ENCODE results near the gene CACNA2D1. TPM values are rescaled to one million over a fixed set of nuclear protein-coding genes. Genes with fewer than 3 reads are reported as not detected.

The CACNA2D1 gene
- total RNA-seq, 4 donors from 2014 or later = 29.8 to 47.6 (median 36.6) TPM

DNA sequence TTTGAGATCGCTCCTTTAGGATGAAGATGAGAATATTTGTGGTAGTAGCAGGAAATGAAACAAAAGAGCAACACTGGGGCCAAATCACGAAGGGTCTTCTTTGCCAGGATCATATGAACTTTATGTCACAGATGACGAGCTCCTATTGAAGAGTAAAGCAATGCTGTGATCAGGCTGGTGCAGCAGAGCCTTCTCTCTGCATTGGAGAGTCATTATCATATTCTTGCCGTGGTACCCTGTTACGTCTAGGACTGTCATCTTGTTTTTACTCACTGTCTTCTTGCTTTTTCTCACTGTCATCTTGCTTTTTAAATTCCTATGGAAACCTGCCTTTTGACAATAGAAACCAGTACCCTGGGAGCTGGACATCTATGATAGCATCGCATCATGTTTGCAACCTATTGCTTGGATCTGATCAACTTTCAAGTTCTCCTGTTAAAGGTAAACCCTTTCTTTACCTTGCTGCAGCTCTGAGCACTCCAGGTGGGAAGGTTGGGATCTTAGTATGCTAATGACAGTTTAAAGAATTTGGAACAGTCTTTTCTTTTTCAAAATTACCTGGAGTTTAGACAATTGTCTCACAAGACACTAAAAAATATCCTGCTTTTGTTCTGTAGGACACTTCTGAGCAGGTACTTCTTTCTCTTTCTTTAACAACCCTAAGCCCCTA is 27.9 kb upstream of the CACNA2D1 start:
- TF ChIP-seq POLR2AphosphoS5 (IDR thresholded peaks at IDR 0.05) (no peak), POLR2A (IDR thresholded peaks at IDR 0.05) (no peak), EP300 (IDR thresholded peaks at IDR 0.05) (no peak)
- TF ChIP-seq, protein P1, sequence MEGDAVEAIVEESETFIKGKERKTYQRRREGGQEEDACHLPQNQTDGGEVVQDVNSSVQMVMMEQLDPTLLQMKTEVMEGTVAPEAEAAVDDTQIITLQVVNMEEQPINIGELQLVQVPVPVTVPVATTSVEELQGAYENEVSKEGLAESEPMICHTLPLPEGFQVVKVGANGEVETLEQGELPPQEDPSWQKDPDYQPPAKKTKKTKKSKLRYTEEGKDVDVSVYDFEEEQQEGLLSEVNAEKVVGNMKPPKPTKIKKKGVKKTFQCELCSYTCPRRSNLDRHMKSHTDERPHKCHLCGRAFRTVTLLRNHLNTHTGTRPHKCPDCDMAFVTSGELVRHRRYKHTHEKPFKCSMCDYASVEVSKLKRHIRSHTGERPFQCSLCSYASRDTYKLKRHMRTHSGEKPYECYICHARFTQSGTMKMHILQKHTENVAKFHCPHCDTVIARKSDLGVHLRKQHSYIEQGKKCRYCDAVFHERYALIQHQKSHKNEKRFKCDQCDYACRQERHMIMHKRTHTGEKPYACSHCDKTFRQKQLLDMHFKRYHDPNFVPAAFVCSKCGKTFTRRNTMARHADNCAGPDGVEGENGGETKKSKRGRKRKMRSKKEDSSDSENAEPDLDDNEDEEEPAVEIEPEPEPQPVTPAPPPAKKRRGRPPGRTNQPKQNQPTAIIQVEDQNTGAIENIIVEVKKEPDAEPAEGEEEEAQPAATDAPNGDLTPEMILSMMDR (IDR thresholded peaks at IDR 0.05) = no peak
- no peaks in the 10 kb centered on the region for H3K27me3 ChIP-seq
- no peak overlapping the region for H3K27ac ChIP-seq
- H3K4me3 ChIP-seq = no peak overlapping the region
- H3K9me3 ChIP-seq = no peaks in the 10 kb centered on the region
- ATAC-seq = no peak
- WGBS, 2 donors (ENCODE audit: low coverage in 1 of 2) = 78 to 83% methylated on average over 6 of the region's 6 CpGs
- no peaks in the 10 kb centered on the region for H3K4me1 ChIP-seq
- H3K36me3 ChIP-seq = no peaks in the 10 kb centered on the region

DNA sequence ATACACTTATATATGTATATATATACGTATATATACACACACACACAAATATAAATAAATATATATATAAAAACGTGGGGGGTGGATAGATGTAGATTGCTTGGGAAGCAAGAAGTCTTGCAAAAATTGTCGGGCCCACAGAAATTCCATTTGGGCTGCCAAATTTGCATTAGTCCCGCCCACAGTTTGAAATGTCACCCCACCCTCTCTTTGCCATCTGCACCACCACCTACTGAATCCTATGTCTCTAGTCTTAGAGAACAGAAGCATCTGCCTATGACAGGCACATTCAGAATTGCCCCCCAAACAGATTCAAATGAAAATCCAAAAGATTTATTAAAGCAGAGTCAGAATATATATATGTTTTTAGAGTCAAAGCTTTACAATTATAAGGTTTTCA is 25.6 kb upstream of the CACNA2D1 start:
- Histone ChIP-seq H3K36me3 (no peaks in the 10 kb centered on the region), H3K9me3 (no peaks in the 10 kb centered on the region), H3K4me3 (no peak overlapping the region), H3K27me3 (no peaks in the 10 kb centered on the region), H3K4me1 (no peaks in the 10 kb centered on the region), H3K27ac (no peak overlapping the region)
- ATAC-seq = no peak
- no peak for TF ChIP-seq POLR2AphosphoS5 (IDR thresholded peaks at IDR 0.05)
- TF ChIP-seq EP300 (IDR thresholded peaks at IDR 0.05) = no peak
- TF ChIP-seq, protein P1 (IDR thresholded peaks at IDR 0.05) = no peak
- no peak for TF ChIP-seq POLR2A (IDR thresholded peaks at IDR 0.05)
- 61 to 85% methylated on average over 3 to 4 of the region's 4 CpGs for WGBS, 2 donors (ENCODE audit: low coverage in 1 of 2)

- Histone ChIP-seq H3K9me3 (no peaks in the 10 kb centered on the region), H3K36me3 (no peaks in the 10 kb centered on the region), H3K27ac (no peak overlapping the region), H3K27me3 (no peaks in the 10 kb centered on the region), H3K4me1 (no peaks in the 10 kb centered on the region), H3K4me3 (no peak overlapping the region)
- no peak for ATAC-seq
- no peak for TF ChIP-seq EP300 (IDR thresholded peaks at IDR 0.05)
- TF ChIP-seq POLR2AphosphoS5 (IDR thresholded peaks at IDR 0.05) = no peak
- WGBS, 2 donors (ENCODE audit: low coverage in 1 of 2) = 77 to 80% methylated on average over 3 of the region's 3 CpGs
Observed at GRCh38 chr7:82468435-82468834, 24.9 kb upstream of the CACNA2D1 start.

DNA sequence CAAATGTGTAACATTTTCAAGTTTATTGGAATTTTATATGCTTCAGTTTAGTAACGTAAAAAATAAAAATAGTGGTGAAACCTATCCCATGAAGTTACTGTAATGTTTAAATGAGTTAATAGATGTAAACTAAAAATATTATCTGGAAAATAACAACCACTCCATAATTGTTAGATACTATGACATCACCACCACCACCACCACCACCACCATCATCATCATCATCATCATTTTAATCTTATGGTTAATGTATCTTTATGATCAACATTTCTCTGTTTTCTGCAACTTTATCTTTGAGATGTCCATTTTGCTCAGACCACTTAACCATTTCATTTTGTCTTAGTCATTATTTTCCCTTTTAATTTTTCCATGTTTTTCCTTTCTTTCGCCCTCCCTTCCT is 23.4 kb upstream of the CACNA2D1 start:
- no peak for TF ChIP-seq EP300 (IDR thresholded peaks at IDR 0.05)
- no peak overlapping the region for H3K4me3 ChIP-seq
- H3K9me3 ChIP-seq = no peaks in the 10 kb centered on the region
- no peak for ATAC-seq
- no peaks in the 10 kb centered on the region for H3K36me3 ChIP-seq
- H3K27ac ChIP-seq = no peak overlapping the region
- 86 to 100% methylated on average over 1 to 2 of the region's 2 CpGs for whole genome bisulfite sequencing, 2 donors (ENCODE audit: low coverage in 1 of 2)
- H3K4me1 ChIP-seq = no peaks in the 10 kb centered on the region
- no peaks in the 10 kb centered on the region for H3K27me3 ChIP-seq

- ATAC-seq = no peak
- no peak for TF ChIP-seq POLR2AphosphoS5 (IDR thresholded peaks at IDR 0.05)
- TF ChIP-seq, protein P1 (IDR thresholded peaks at IDR 0.05) = no peak
- no peak for TF ChIP-seq POLR2A (IDR thresholded peaks at IDR 0.05)
- TF ChIP-seq EP300 (IDR thresholded peaks at IDR 0.05) = no peak
- Histone ChIP-seq H3K27me3 (no peaks in the 10 kb centered on the region), H3K4me3 (no peak overlapping the region), H3K4me1 (no peaks in the 10 kb centered on the region), H3K27ac (no peak overlapping the region), H3K36me3 (no peaks in the 10 kb centered on the region), H3K9me3 (no peaks in the 10 kb centered on the region)
- WGBS, 2 donors (ENCODE audit: low coverage in 1 of 2) = 93 to 100% methylated on average over 2 of the region's 2 CpGs
Observed at GRCh38 chr7:82464372-82464771, 20.8 kb upstream of the CACNA2D1 start.

DNA sequence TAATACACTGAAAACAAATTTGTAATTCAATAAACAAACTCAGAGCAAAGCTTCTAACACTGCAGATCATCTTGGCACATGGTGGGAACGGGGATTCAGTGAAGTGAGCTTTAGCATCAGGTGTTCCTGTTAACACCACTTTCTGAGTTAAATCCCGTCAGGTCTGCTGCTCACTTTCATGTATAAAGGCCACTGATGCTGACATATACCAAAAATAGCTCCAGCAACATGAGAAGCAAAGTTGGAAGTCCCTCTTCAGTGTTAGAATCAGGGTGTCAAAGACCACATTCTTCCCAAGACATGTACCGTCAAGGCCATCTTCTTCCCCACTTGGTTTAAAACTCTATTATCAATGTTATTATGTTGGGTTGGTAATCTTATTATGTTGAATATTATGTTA is 11.7 kb upstream of the CACNA2D1 start:
- Histone ChIP-seq H3K4me1 (no peaks in the 10 kb centered on the region), H3K27ac (no peak overlapping the region), H3K36me3 (no peaks in the 10 kb centered on the region), H3K9me3 (no peaks in the 10 kb centered on the region), H3K4me3 (no peak overlapping the region), H3K27me3 (no peaks in the 10 kb centered on the region)
- WGBS, 2 donors (ENCODE audit: low coverage in 1 of 2) = 89 to 93% methylated on average over 3 of the region's 3 CpGs
- no peak for ATAC-seq
- TF ChIP-seq, protein P1 (IDR thresholded peaks at IDR 0.05) = no peak
- no peak for TF ChIP-seq POLR2A (IDR thresholded peaks at IDR 0.05)
